ENCODE measurements around the gene NMD3.

DNA sequence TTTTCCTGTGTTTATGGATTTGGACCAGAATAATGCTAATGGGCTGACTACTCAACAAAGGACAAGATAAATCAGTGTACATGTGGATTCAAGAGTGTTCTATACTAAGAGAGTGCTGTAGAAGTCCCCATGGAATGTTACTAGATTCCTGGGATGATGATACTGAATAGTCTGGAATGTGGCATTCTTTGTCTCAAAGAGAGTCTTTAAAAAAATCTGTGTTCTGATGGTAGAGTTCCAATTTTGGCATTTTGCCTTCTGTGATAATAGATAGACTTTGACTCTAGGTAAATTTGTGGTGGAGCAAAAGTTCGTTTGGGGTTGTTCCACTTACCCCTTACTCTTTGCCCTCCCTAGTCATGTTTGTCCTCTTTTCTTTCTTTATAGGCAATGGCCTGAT lies 43.7 kb downstream of the NMD3 start:
- TF ChIP-seq, protein P1, sequence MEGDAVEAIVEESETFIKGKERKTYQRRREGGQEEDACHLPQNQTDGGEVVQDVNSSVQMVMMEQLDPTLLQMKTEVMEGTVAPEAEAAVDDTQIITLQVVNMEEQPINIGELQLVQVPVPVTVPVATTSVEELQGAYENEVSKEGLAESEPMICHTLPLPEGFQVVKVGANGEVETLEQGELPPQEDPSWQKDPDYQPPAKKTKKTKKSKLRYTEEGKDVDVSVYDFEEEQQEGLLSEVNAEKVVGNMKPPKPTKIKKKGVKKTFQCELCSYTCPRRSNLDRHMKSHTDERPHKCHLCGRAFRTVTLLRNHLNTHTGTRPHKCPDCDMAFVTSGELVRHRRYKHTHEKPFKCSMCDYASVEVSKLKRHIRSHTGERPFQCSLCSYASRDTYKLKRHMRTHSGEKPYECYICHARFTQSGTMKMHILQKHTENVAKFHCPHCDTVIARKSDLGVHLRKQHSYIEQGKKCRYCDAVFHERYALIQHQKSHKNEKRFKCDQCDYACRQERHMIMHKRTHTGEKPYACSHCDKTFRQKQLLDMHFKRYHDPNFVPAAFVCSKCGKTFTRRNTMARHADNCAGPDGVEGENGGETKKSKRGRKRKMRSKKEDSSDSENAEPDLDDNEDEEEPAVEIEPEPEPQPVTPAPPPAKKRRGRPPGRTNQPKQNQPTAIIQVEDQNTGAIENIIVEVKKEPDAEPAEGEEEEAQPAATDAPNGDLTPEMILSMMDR (IDR thresholded peaks at IDR 0.05; ENCODE audit: insufficient read depth, low read depth, low read length): no peak
- TF ChIP-seq EZH2 (IDR thresholded peaks at IDR 0.05; ENCODE audit: insufficient read depth, low read length): no peak
